ENCODE data around the gene TRAFD1. TPM values are rescaled to one million over a fixed set of nuclear protein-coding genes. Genes with fewer than 3 reads are reported as not detected.
"Not testable (repeated sequence)": the region's sequence is repeated elsewhere in the genome, so short reads cannot be mapped to it uniquely, and the experiment has no call there.

The TRAFD1 gene
- total RNA-seq, 1 donor from 2014 or later: 30.8 TPM

- no peak overlapping the region for H3K4me3 ChIP-seq (ENCODE audit: low read depth, low read length)
- TF ChIP-seq CTCF (IDR thresholded peaks at IDR 0.05; ENCODE audit: insufficient read depth, low read length, severe bottlenecking): no peak
- peaks cover 3% of the 10 kb centered on the region for H3K36me3 ChIP-seq (ENCODE audit: control insufficient read depth, insufficient read depth, low read length)
- FAIRE-seq (no peak), DNase-seq (ENCODE audit: low read depth) (peak; percentile 98)
- no peaks in the 10 kb centered on the region for H3K27me3 ChIP-seq (ENCODE audit: control insufficient read depth, insufficient read depth, low read length)
These were observed 28.7 kb upstream of the TRAFD1 start for GRCh38 chr12:112096667-112097066.

- H3K36me3 ChIP-seq (ENCODE audit: control insufficient read depth, insufficient read depth, low read length): peaks cover 5% of the 10 kb centered on the region
- H3K4me3 ChIP-seq (ENCODE audit: low read depth, low read length): no peak overlapping the region
- FAIRE-seq (no peak), DNase-seq (ENCODE audit: low read depth) (peak; percentile 46)
- no peak for TF ChIP-seq CTCF (IDR thresholded peaks at IDR 0.05; ENCODE audit: insufficient read depth, low read length, severe bottlenecking)
- no peaks in the 10 kb centered on the region for H3K27me3 ChIP-seq (ENCODE audit: control insufficient read depth, insufficient read depth, low read length)
These were observed 27.7 kb upstream of the TRAFD1 start for GRCh38 chr12:112097641-112098040.

GRCh38 chr12:112100500-112100899, 24.9 kb upstream of the TRAFD1 start:
- not testable (repeated sequence) for FAIRE-seq; H3K4me3 ChIP-seq (ENCODE audit: low read depth, low read length); H3K27me3 ChIP-seq (ENCODE audit: control insufficient read depth, insufficient read depth, low read length); H3K36me3 ChIP-seq (ENCODE audit: control insufficient read depth, insufficient read depth, low read length); DNase-seq (ENCODE audit: low read depth)

GRCh38 chr12:112102127-112102526, 23.2 kb upstream of the TRAFD1 start:
- no peak overlapping the region for H3K4me3 ChIP-seq (ENCODE audit: low read depth, low read length)
- FAIRE-seq (no peak), DNase-seq (ENCODE audit: low read depth) (no peak)
- peaks cover 5% of the 10 kb centered on the region for H3K36me3 ChIP-seq (ENCODE audit: control insufficient read depth, insufficient read depth, low read length)
- TF ChIP-seq CTCF (IDR thresholded peaks at IDR 0.05; ENCODE audit: insufficient read depth, low read length, severe bottlenecking): no peak
- H3K27me3 ChIP-seq (ENCODE audit: control insufficient read depth, insufficient read depth, low read length): no peaks in the 10 kb centered on the region

GRCh38 chr12:112102746-112103145, 22.6 kb upstream of the TRAFD1 start:
- FAIRE-seq; DNase-seq (ENCODE audit: low read depth); H3K4me3 ChIP-seq (ENCODE audit: low read depth, low read length); H3K36me3 ChIP-seq (ENCODE audit: control insufficient read depth, insufficient read depth, low read length); H3K27me3 ChIP-seq (ENCODE audit: control insufficient read depth, insufficient read depth, low read length): not testable (repeated sequence)

- Histone ChIP-seq H3K27me3 (ENCODE audit: control insufficient read depth, insufficient read depth, low read length) (no peaks in the 10 kb centered on the region), H3K36me3 (ENCODE audit: control insufficient read depth, insufficient read depth, low read length) (peaks cover 3% of the 10 kb centered on the region), H3K4me3 (ENCODE audit: low read depth, low read length) (no peak overlapping the region)
- no peak for TF ChIP-seq CTCF (IDR thresholded peaks at IDR 0.05; ENCODE audit: insufficient read depth, low read length, severe bottlenecking)
- DNase-seq (ENCODE audit: low read depth) (no peak), FAIRE-seq (no peak)
These were observed 21.4 kb upstream of the TRAFD1 start for GRCh38 chr12:112103758-112104503.

- TF ChIP-seq CTCF (IDR thresholded peaks at IDR 0.05; ENCODE audit: insufficient read depth, low read length, severe bottlenecking): no peak
- FAIRE-seq (no peak), DNase-seq (ENCODE audit: low read depth) (no peak)
- H3K27me3 ChIP-seq (ENCODE audit: control insufficient read depth, insufficient read depth, low read length): no peaks in the 10 kb centered on the region
- no peak overlapping the region for H3K4me3 ChIP-seq (ENCODE audit: low read depth, low read length)
- H3K36me3 ChIP-seq (ENCODE audit: control insufficient read depth, insufficient read depth, low read length): peaks cover 3% of the 10 kb centered on the region
These were observed 19.5 kb upstream of the TRAFD1 start for GRCh38 chr12:112105891-112106290.

Data from bronchial epithelial cell (primary cell).